ENCODE data around the gene SLC41A1.

SLC41A1 gene

GRCh38 chr1:205760606-205761005, 52.4 kb downstream of the SLC41A1 start:
- DNase-seq (ENCODE audit: low read depth in 1 of 2, low spot score in 1 of 2), result no peak

GRCh38 chr1:205756552-205756951, 56.4 kb downstream of the SLC41A1 start:
- no peak for DNase-seq (ENCODE audit: low read depth in 1 of 2, low spot score in 1 of 2)

DNA sequence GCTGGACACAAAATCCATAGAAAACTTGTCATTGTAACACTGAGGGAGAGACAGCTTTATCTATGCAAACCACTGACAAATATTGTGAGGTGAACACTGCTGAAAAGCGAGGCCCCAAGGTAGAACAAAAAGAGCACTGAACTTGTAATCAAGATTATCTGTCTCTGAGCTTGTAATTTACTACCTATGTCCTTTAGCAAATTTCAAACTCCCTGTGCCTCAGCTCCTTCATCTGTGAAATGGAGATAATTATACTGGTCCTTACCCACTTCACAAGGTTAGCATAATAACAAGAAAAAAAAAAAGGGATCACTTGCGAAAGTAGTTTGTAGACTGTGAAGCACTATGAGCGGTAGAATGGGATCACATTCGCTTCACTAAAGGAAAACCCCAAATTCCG, 58.1 kb downstream of the SLC41A1 start:
- DNase-seq (ENCODE audit: low read depth in 1 of 2, low spot score in 1 of 2), result no peak

- no peak for DNase-seq (ENCODE audit: low read depth in 1 of 2, low spot score in 1 of 2)
Observed at GRCh38 chr1:205751036-205751651, 61.9 kb downstream of the SLC41A1 start.

DNA sequence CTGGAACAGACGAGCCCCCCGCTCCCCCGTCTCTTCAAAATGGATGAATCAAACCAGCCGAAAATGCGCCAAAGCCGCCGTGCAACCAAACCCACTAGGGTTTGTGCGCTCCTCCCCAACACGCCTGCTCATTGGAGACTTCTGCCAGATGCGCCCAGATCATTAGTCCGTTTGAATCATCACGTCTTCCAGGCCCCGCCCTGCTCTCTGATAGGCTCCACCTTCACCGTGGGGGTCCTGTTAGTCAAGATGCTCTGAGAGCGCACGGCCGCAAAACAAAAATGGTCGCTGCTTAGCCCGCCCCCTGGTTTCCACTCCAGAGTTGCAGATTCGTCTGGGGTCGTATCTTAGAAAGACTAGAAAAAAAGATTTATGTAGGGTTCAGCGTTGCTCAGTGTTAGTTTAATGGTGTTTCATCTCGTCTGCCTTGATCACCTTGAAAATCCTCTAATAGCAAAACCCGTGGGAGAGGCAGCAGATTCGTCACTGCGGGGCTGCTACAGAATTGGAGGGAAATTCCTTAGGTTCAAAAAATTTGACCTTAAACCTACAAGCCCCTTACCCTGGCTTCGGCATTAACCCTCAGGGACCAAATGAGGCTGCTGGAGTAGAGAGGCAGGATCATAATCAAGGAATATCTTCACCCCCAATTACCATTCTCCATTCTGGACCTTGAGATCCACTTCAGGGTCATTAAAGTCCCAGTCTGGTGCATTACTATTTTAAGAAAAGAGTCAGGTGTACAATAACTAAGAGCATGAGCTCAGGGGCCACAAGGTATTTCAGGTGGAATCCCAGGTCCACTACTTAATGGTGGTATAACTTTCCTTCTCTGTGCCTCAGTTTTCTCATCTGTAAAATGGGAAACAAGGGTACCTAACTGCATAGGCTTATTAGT, 62.6 kb downstream of the SLC41A1 start, which contains the start of gene NUCKS1:
NUCKS1 (minus strand) TSS at position 45 of the 898 bp plus-strand sequence. CDS start 209 bp downstream, outside the sequence.
- peak; percentile 91 to 92 for DNase-seq (ENCODE audit: low read depth in 1 of 2, low spot score in 1 of 2)

- peak; percentile 82 to 93 for DNase-seq (ENCODE audit: low read depth in 1 of 2, low spot score in 1 of 2)
Observed at GRCh38 chr1:205749234-205750137, 63.5 kb downstream of the SLC41A1 start.

- peak in 1 of 2 donors; percentile 8 for DNase-seq (ENCODE audit: low read depth in 1 of 2, low spot score in 1 of 2)
Observed at GRCh38 chr1:205748403-205749233, 64.4 kb downstream of the SLC41A1 start.

GRCh38 chr1:205746757-205747412, 66.1 kb downstream of the SLC41A1 start:
- DNase-seq (ENCODE audit: low read depth in 1 of 2, low spot score in 1 of 2), result no peak

DNA sequence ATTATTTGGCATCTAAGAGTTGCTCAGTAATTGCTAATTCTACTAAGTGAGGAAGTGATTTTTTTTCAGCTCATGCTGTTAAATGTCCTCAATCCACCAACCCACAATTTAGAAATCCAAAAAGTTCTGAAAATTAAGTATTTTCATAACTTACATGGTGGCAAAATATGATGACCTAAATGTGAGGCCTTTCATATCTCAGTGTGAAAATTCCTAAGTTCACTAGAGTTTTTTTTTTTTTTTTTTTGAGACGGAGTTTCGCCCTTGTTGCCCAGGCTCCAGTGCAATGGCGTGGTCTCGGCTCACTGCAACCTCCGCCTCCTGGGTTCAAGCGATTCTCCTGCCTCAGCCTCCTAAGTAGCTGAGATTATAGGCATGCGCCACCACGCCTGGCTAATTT, 68.6 kb downstream of the SLC41A1 start:
- DNase-seq (ENCODE audit: low read depth in 1 of 2, low spot score in 1 of 2), result no peak

DNA sequence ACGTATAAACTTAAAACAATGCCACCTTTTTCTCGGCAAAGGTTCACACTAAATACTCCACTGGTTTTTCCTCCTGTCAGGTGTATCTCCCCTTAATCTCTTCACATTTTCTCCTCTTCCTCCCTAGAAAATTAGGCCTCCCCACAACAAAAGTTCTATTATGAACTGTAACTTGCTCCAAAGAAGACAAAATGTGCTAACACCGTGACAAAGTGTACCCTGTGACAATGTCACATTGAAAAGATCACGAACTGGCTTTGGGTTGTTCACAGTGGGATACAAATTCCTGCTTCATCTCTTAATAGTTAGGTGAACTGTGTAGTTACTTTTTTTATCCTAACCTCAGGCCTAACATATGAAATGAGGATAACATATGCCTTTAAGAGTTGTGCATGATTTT, 69.0 kb downstream of the SLC41A1 start:
- no peak for DNase-seq (ENCODE audit: low read depth in 1 of 2, low spot score in 1 of 2)

- DNase-seq (ENCODE audit: low read depth in 1 of 2, low spot score in 1 of 2), result no peak
Observed at GRCh38 chr1:205741681-205742080, 71.3 kb downstream of the SLC41A1 start.

DNA sequence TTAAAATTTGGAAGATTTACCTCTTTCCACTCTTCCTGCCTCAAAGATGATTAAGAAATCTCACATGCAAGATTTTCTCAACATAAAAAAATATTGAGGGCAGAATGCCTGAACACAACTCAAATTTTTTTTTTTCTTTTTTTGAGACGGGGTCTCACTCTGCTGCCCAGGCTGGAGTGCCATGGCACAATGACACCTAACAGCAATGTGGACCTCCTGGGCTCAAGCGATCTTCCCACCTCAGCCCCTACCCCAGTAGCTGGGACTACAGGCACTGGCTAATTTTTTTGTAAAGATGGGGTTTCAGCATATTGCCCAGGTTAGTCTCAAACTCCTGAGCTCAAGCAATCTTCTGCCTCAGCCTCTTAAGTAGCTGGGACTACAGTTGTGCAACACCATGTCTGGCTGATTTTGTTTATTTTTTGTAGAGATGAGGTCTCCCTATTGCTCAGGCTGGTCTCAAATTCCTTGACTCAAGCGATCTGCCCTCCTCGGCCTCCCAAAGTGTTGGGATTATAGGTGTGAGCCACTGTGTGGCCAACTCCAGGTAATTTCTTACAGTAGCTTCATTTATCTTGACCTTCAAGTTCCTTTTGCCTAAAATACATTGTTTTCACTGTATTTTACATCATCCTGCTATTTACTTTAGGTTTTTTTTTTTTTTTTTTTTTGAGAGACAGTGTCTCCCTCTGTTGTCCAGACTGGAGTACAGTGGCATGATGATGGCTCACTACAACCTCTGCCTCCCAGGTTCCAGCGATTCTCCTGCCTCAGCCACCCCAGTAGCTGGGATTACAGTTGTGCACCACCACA, 73.4 kb downstream of the SLC41A1 start:
- no peak for DNase-seq (ENCODE audit: low read depth in 1 of 2, low spot score in 1 of 2)

Measured in activated T-helper 1 cell treated with anti-CD3 and anti-CD28 coated beads, Interleukin-2, amount 50 U/mL, for 16 hours (primary cell).